Stimulated activated naive CD8-positive, alpha-beta T cell treated with anti-CD3 and anti-CD28 coated beads, Interleukin-15, Interleukin-2, amounts not matched to agents 100 ng/mL and 50 ng/mL, for 24 hours (primary cell): ENCODE data around the gene DLG2.

ENCODE experiments used
- H3K27ac Mint-ChIP-seq: one replicate; pipeline ENCODE4 v1.8.0; 2021; ENCODE audit warnings: mild to moderate bottlenecking, mixed read lengths
- H3K27me3 Mint-ChIP-seq: one replicate; pipeline ENCODE4 v1.8.0; 2021; ENCODE audit warnings: mixed read lengths
- H3K36me3 Mint-ChIP-seq: one replicate; pipeline ENCODE4 v1.8.0; 2021; ENCODE audit warnings: low read depth, mixed read lengths
- H3K4me1 Mint-ChIP-seq: one replicate; pipeline ENCODE4 v1.8.0; 2021; ENCODE audit warnings: low read depth, mixed read lengths
- H3K4me3 Mint-ChIP-seq: one replicate; pipeline ENCODE4 v1.8.0; 2021; ENCODE audit warnings: mild to moderate bottlenecking, mixed read lengths
- H3K9me3 Mint-ChIP-seq: one replicate; pipeline ENCODE4 v1.8.0; 2021; ENCODE audit warnings: mixed read lengths

Gene DLG2

DNA sequence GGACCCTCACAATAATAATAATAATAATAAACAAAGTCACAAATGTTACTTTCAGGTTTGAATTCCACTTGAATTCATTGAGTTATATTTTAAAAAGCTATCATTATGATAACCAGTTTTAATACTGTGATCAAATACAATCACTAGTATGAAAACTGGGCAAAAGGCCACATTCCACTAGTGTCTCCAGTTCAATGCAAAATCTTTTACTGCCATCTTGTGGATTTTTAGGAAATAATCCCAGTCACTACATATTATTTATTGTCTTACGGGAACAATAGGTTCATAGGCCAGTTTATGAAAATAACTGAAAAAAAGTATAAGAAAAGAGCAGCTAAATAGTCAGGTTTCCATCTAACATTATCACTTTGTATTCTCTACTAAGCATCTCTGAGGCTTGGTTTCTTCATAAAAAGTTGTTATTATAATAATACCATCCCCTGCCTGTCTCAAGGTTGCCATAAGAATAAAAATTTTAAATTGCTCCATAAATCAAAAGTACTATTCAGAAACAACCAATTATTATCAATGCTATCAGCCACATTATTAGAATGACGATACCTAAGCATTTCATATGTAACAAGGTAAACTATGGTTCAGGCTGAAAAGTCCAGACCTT, 1807.1 kb downstream of the DLG2 start:
- Mint-ChIP-seq H3K4me3 (no peak overlapping the region), H3K27ac (no peak overlapping the region), H3K4me1 (no peaks in the 10 kb centered on the region), H3K9me3 (no peaks in the 10 kb centered on the region), H3K36me3 (no peaks in the 10 kb centered on the region), H3K27me3 (no peaks in the 10 kb centered on the region)

DNA sequence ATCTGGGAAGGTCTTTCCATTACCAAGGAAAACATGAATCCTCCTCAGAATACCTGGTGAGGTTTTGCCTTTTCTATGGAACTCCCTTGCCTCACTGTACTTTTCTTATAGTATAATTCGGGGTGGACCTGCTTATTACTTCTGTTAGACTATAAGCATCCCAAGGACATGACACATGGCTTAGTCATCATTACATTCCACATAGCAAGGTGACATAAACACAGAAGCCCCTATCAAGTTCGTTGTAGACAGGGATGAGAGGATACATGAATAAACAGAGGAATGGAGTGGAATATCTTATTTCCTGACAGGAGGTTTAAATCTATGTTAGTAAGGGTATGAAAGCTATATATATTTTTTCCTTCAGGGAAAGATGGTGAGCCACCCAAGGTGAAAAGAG, 1808.8 kb downstream of the DLG2 start:
- H3K9me3 Mint-ChIP-seq = no peaks in the 10 kb centered on the region
- no peak overlapping the region for H3K27ac Mint-ChIP-seq
- H3K4me3 Mint-ChIP-seq = no peak overlapping the region
- H3K36me3 Mint-ChIP-seq = no peaks in the 10 kb centered on the region
- H3K27me3 Mint-ChIP-seq = peaks cover 3% of the 10 kb centered on the region
- no peaks in the 10 kb centered on the region for H3K4me1 Mint-ChIP-seq

DNA sequence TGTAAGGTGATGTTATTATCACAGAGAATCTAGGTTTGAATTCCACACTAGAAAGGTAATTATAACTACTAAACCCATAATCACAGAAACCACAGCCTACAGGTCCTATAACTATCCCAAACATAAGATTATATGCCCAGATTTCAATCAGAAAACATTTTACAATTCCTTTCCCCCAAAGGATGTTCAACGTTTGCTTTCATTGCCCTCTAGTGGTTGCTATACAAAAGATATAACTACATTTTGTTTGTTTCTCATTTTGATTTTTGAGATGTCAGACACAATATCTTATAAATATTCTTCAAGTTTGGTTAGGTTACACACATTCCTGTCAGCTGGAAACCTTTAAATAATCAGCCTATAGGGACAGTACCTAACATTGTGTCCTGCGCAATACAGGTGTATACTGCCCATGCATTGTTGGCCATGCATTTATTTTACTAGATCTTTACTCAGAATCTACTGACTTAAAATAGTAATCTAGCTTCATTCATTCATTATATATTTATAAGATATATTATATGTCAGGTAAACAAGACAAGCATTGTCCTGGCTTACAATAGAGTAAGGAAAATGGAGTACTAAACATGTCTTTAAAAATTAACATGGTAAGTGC, 1810.5 kb downstream of the DLG2 start:
- H3K27me3 Mint-ChIP-seq = peaks cover 7% of the 10 kb centered on the region
- H3K4me3 Mint-ChIP-seq = no peak overlapping the region
- H3K9me3 Mint-ChIP-seq = no peaks in the 10 kb centered on the region
- H3K36me3 Mint-ChIP-seq = no peaks in the 10 kb centered on the region
- no peaks in the 10 kb centered on the region for H3K4me1 Mint-ChIP-seq
- no peak overlapping the region for H3K27ac Mint-ChIP-seq

DNA sequence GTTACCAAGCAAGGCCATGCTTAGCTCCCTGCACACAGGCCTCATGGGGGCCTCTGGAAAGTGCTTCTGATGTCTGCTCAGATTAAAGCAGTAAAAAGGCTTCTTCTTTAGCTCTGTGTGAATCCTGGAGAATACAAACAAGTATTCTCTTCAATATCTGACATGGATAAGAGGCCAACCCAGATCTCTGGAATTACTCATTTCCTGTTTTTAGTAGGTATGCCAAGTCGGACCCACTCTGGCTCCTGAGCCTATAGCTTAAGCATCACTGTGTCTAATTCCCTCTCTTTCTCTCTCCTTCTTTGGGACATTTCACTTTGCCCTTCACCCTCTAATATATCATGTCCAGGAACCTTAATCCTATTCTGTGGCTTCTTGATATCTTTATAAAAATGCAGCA, 1811.4 kb downstream of the DLG2 start:
- H3K4me1 Mint-ChIP-seq = no peaks in the 10 kb centered on the region
- H3K36me3 Mint-ChIP-seq = no peaks in the 10 kb centered on the region
- no peaks in the 10 kb centered on the region for H3K9me3 Mint-ChIP-seq

DNA sequence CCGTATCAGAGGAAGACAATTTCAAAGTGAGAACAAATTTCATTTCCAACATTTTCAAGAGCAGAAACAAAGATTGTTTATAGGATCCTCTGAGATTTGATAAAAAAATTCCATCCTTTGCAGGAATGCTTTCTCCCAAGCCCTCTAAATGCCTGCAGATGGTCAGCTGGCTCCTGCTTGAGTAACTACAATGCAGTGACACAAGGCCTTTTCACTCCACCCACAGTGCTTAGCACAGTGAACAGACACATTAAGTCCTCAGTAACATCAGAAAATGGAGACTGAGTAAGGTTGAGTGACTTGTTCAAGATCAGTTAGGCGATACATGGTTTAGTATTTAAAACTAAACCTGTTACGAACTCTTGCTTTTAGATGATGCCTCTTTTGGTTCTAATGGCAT, 1813.8 kb downstream of the DLG2 start:
- Mint-ChIP-seq H3K36me3 (no peaks in the 10 kb centered on the region), H3K4me3 (no peak overlapping the region), H3K9me3 (no peaks in the 10 kb centered on the region), H3K4me1 (no peaks in the 10 kb centered on the region), H3K27me3 (peaks cover 23% of the 10 kb centered on the region), H3K27ac (no peak overlapping the region)

More for the DNA sequence above, 1811.4 kb downstream of the DLG2 start:
- Mint-ChIP-seq H3K4me3 (no peak overlapping the region), H3K27me3 (peaks cover 9% of the 10 kb centered on the region), H3K27ac (no peak overlapping the region)

- Mint-ChIP-seq H3K27ac (no peak overlapping the region), H3K27me3 (peaks cover 35% of the 10 kb centered on the region), H3K4me1 (no peaks in the 10 kb centered on the region), H3K36me3 (no peaks in the 10 kb centered on the region), H3K9me3 (no peaks in the 10 kb centered on the region), H3K4me3 (no peak overlapping the region)
These were observed 1817.9 kb downstream of the DLG2 start for GRCh38 chr11:83809274-83809673.

- Mint-ChIP-seq H3K4me3 (no peak overlapping the region), H3K27ac (no peak overlapping the region), H3K27me3 (peaks cover 14% of the 10 kb centered on the region), H3K4me1 (no peaks in the 10 kb centered on the region), H3K9me3 (no peaks in the 10 kb centered on the region), H3K36me3 (no peaks in the 10 kb centered on the region)
These were observed 1825.3 kb downstream of the DLG2 start for GRCh38 chr11:83801799-83802198.

- Mint-ChIP-seq H3K9me3 (no peaks in the 10 kb centered on the region), H3K4me1 (no peaks in the 10 kb centered on the region), H3K27ac (no peak overlapping the region), H3K4me3 (no peak overlapping the region), H3K27me3 (peaks cover 8% of the 10 kb centered on the region), H3K36me3 (no peaks in the 10 kb centered on the region)
These were observed 1833.8 kb downstream of the DLG2 start for GRCh38 chr11:83793310-83793709.

- H3K4me1 Mint-ChIP-seq = no peaks in the 10 kb centered on the region
- no peaks in the 10 kb centered on the region for H3K36me3 Mint-ChIP-seq
- peaks cover 8% of the 10 kb centered on the region for H3K27me3 Mint-ChIP-seq
- H3K4me3 Mint-ChIP-seq = no peak overlapping the region
- H3K27ac Mint-ChIP-seq = no peak overlapping the region
- H3K9me3 Mint-ChIP-seq = no peaks in the 10 kb centered on the region
These were observed 1835.6 kb downstream of the DLG2 start for GRCh38 chr11:83791557-83791956.

DNA sequence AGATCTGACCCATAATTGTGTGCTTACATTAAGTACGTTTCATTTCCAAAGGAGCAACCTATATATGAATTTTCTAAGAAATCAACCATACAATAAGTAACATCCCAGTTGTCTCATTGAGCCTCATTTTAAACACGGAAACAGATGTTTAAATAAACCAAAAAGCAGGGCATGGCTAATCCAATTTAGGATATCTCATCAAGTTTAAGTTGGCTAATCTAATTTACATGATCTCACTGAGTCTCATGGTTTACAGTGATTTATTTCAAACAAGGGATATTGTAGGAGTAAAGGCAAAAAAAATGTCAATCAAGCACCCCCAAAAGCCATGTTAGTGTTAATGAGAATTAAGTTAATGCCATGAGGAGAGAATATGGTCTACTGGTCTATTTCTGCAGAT, 1841.2 kb downstream of the DLG2 start:
- no peaks in the 10 kb centered on the region for H3K36me3 Mint-ChIP-seq
- H3K4me1 Mint-ChIP-seq = no peaks in the 10 kb centered on the region
- H3K9me3 Mint-ChIP-seq = no peaks in the 10 kb centered on the region
- no peak overlapping the region for H3K4me3 Mint-ChIP-seq
- H3K27me3 Mint-ChIP-seq = peaks cover 5% of the 10 kb centered on the region
- no peak overlapping the region for H3K27ac Mint-ChIP-seq

DNA sequence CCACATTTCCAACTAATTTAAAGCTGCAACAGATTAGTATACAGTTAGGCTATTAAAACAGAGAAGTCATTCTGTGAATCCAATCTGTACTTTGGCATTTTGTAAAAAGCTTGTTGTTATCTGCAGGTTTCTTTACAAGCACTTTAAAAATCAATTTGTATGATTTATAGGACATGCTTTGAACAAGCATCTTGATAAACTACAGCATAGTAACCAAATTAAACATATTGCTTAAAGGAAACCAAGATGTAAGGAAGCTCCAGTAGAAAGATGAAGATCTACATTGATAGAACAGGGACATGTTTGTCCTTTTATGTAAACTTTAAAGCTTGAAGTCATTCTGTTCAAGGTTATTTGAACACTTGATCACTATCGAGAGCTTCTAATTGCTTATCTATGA, 1842.7 kb downstream of the DLG2 start:
- no peaks in the 10 kb centered on the region for H3K36me3 Mint-ChIP-seq
- peaks cover 5% of the 10 kb centered on the region for H3K27me3 Mint-ChIP-seq
- H3K4me1 Mint-ChIP-seq = no peaks in the 10 kb centered on the region
- H3K9me3 Mint-ChIP-seq = no peaks in the 10 kb centered on the region
- H3K27ac Mint-ChIP-seq = no peak overlapping the region
- no peak overlapping the region for H3K4me3 Mint-ChIP-seq

GRCh38 chr11:83782329-83782728, 1844.8 kb downstream of the DLG2 start:
- Mint-ChIP-seq H3K4me1 (no peaks in the 10 kb centered on the region), H3K9me3 (no peaks in the 10 kb centered on the region), H3K27ac (no peak overlapping the region), H3K27me3 (peaks cover 8% of the 10 kb centered on the region), H3K36me3 (no peaks in the 10 kb centered on the region), H3K4me3 (no peak overlapping the region)

DNA sequence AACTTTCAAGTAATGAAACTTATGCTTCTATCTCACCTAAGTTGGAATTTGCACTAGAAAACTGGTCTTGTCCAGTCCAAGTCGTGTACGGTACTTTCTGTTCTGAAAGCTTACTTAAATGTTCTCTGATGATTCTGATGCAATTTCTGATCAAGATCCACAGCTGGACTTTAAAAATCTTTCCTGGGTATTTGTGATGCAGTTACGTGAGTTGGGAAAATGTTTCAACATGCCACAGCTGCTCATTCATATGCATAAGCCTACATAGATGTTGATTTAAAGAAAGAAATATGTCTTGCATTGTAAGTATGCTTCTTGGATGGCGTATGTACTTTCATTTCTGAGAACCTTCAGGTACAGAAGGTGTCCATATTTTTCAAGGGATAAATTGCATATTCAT, 1847.3 kb downstream of the DLG2 start:
- H3K27me3 Mint-ChIP-seq = peaks cover 13% of the 10 kb centered on the region
- no peaks in the 10 kb centered on the region for H3K4me1 Mint-ChIP-seq
- H3K27ac Mint-ChIP-seq = no peak overlapping the region
- no peaks in the 10 kb centered on the region for H3K9me3 Mint-ChIP-seq
- no peak overlapping the region for H3K4me3 Mint-ChIP-seq
- no peaks in the 10 kb centered on the region for H3K36me3 Mint-ChIP-seq

GRCh38 chr11:83778596-83778995, 1848.5 kb downstream of the DLG2 start:
- Mint-ChIP-seq H3K9me3 (no peaks in the 10 kb centered on the region), H3K27ac (no peak overlapping the region), H3K36me3 (no peaks in the 10 kb centered on the region), H3K4me1 (no peaks in the 10 kb centered on the region), H3K27me3 (peaks cover 17% of the 10 kb centered on the region), H3K4me3 (no peak overlapping the region)

- Mint-ChIP-seq H3K4me1 (no peaks in the 10 kb centered on the region), H3K4me3 (no peak overlapping the region), H3K36me3 (no peaks in the 10 kb centered on the region), H3K9me3 (no peaks in the 10 kb centered on the region), H3K27ac (no peak overlapping the region), H3K27me3 (peaks cover 13% of the 10 kb centered on the region)
These were observed 1852.9 kb downstream of the DLG2 start for GRCh38 chr11:83773950-83774880.
